HCT116 (cell line): ENCODE data around the gene LRRC1. TPM values are rescaled to one million over a fixed set of nuclear protein-coding genes. Genes with fewer than 3 reads are reported as not detected.

Experiments used
- ATAC-seq: fragments of 200-7000 bp; cut with Tn5 transposase; 2 replicates; pipeline ENCODE4 v1.9.1; 2020; ENCODE audit warnings: mild to moderate bottlenecking, moderate library complexity
- BruUV-seq: library from RNA; stranded (reverse); fragments of 400-500 nt; replicated peaks from 2 replicates; lab custom pipeline; 2021; lab: Mats Ljungman, UMichigan
- CTCF ChIA-PET: fragments of 300-600 bp; sonication (Branson Sonifier 250); formaldehyde crosslinking; loops from one replicate; lab custom pipeline; 2021; ENCODE audit warnings: antibody characterized with exemption; lab: Charles Lee
- POLR2A ChIA-PET: fragments of 300-600, 350-600 bp; sonication (Branson Sonifier 250); formaldehyde crosslinking; loops from one replicate; lab custom pipeline; 2021; ENCODE audit warnings: antibody characterized with exemption; lab: Charles Lee
- RAD21 ChIA-PET, 2 experiments: fragments of 300-600 bp; sonication (Branson Sonifier 250); formaldehyde crosslinking; loops; one replicate each; lab custom pipeline; 2023; ENCODE audit warnings: low total read pairs in 2 of 2; ENCODE audit not compliant: uncharacterized antibody in 2 of 2, unreplicated experiment in 2 of 2, low non-redundant PET in 1 of 2; lab: Charles Lee
- DNase-seq: peaks from one replicate; pipeline ENCODE4 v3.0.0-alpha.2; 2010; ENCODE audit warnings: low read depth, low spot score
- H2AFZ ChIP-seq: fragments of 200-600 bp; shearing (Covaris generic), sonication (generic); 2 replicates; pipeline ENCODE4 v1.6.1; 2017; ENCODE audit warnings: low read depth, mixed run types, mixed read lengths, antibody characterized with exemption, low read length; ENCODE audit not compliant: poor library complexity, severe bottlenecking
- H3K27ac ChIP-seq: 2 replicates; pipeline ENCODE4 v1.5.1; 2012; ENCODE audit warnings: low read depth, low read length
- H3K27me3 ChIP-seq: fragments of 200-600 bp; sonication (generic); 2 replicates; pipeline ENCODE4 v1.6.1; 2016; ENCODE audit warnings: mixed run types, low read length, mixed read lengths; ENCODE audit not compliant: insufficient read depth
- H3K36me3 ChIP-seq, 2 experiments: fragments of 200-500 bp in 1 of 2; fragments of 200-600 bp in 1 of 2; sonication (Bioruptor generic) in 1 of 2; sonication (generic) in 1 of 2; 2 replicates each; pipeline versions ENCODE4 v1.5.1 to v1.6.1; 2014 to 2016; ENCODE audit warnings: low read length in 2 of 2, inconsistent platforms in 1 of 2, mixed read lengths in 1 of 2, mixed run types in 1 of 2; ENCODE audit not compliant: insufficient read depth in 2 of 2, control insufficient read depth in 1 of 2
- H3K4me1 ChIP-seq, 2 experiments: fragments of 200-600 bp in 1 of 2; sonication (generic) in 1 of 2; 2 replicates each; pipeline versions ENCODE4 v1.5.1 to v1.6.1; 2012 to 2017; ENCODE audit warnings: low read length in 2 of 2, inconsistent platforms in 1 of 2, mild to moderate bottlenecking in 1 of 2, mixed read lengths in 1 of 2, mixed run types in 1 of 2, moderate library complexity in 1 of 2; ENCODE audit not compliant: insufficient read depth in 2 of 2, control insufficient read depth in 1 of 2
- H3K4me2 ChIP-seq: fragments of 200-600 bp; sonication (generic); 2 replicates; pipeline ENCODE4 v1.6.1; 2017; ENCODE audit warnings: mixed run types, low read length, mixed read lengths
- H3K4me3 ChIP-seq, 2 experiments: fragments of 200-600 bp in 1 of 2; sonication (generic) in 1 of 2; replicated peaks in 1 of 2; 2 replicates each; pipeline ENCODE4 v1.5.1; 2011 to 2016; ENCODE audit warnings: low read length in 2 of 2, control low read depth in 1 of 2, low read depth in 1 of 2, mild to moderate bottlenecking in 1 of 2, mixed read lengths in 1 of 2, mixed run types in 1 of 2
- H3K79me2 ChIP-seq: fragments of 200-600 bp; sonication (generic); 2 replicates; pipeline ENCODE4 v1.6.1; 2017; ENCODE audit warnings: mild to moderate bottlenecking, mixed run types, low read length, moderate library complexity, mixed read lengths; ENCODE audit not compliant: insufficient read depth
- H3K9ac ChIP-seq: fragments of 200-600 bp; sonication (generic); 2 replicates; pipeline ENCODE4 v1.6.1; 2016; ENCODE audit warnings: low read length, mixed read lengths
- H3K9me2 ChIP-seq: fragments of 200-600 bp; sonication (generic), shearing (Covaris generic); 2 replicates; pipeline ENCODE4 v1.6.1; 2017; ENCODE audit warnings: mixed run types, mild to moderate bottlenecking, moderate library complexity; ENCODE audit not compliant: insufficient read depth
- H3K9me3 ChIP-seq, 2 experiments: fragments of 200-500 bp in 1 of 2; fragments of 200-600 bp in 1 of 2; sonication (Bioruptor generic) in 1 of 2; sonication (generic) in 1 of 2; 2 replicates each; pipeline ENCODE4 v1.6.1; 2014 to 2017; ENCODE audit warnings: low read length in 2 of 2, mixed read lengths in 2 of 2, inconsistent platforms in 1 of 2, low read depth in 1 of 2, mild to moderate bottlenecking in 1 of 2, mixed run types in 1 of 2, moderate library complexity in 1 of 2; ENCODE audit not compliant: control insufficient read depth in 1 of 2, insufficient read depth in 1 of 2
- H4K20me1 ChIP-seq: fragments of 200-600 bp; sonication (generic), shearing (Covaris generic); 2 replicates; pipeline ENCODE4 v1.6.1; 2017; ENCODE audit warnings: mixed run types, mild to moderate bottlenecking, moderate library complexity; ENCODE audit not compliant: insufficient read depth
- CBX3 ChIP-seq: IDR thresholded peaks from 2 replicates; pipeline ENCODE4 v1.6.1; 2012; ENCODE audit warnings: low read depth
- EGR1 ChIP-seq: IDR thresholded peaks from 2 replicates; pipeline ENCODE4 v1.6.1; 2012; ENCODE audit warnings: low read depth
- EZH2phosphoT487 ChIP-seq: fragments of 200-600 bp; IDR thresholded peaks from 2 replicates; pipeline ENCODE4 v1.6.1; 2018; ENCODE audit warnings: antibody characterized with exemption, borderline replicate concordance
- FOSL1 ChIP-seq: IDR thresholded peaks from 2 replicates; pipeline ENCODE4 v1.6.1; 2012; ENCODE audit warnings: low read depth
- JUND ChIP-seq: IDR thresholded peaks from 2 replicates; pipeline ENCODE4 v1.6.1; 2012
- MAX ChIP-seq: IDR thresholded peaks from 2 replicates; pipeline ENCODE4 v1.6.1; 2012
- POLR2A ChIP-seq: IDR thresholded peaks from 2 replicates; pipeline ENCODE4 v1.7.0; 2011; ENCODE audit warnings: borderline replicate concordance; ENCODE audit not compliant: insufficient read depth, insufficient read length; ENCODE audit errors: extremely low read depth
- RAD21 ChIP-seq: IDR thresholded peaks from 2 replicates; pipeline ENCODE4 v1.6.1; 2012; ENCODE audit warnings: low read depth, mild to moderate bottlenecking
- SIN3A ChIP-seq: IDR thresholded peaks from 2 replicates; pipeline ENCODE4 v1.6.1; 2012; ENCODE audit warnings: low read depth
- SP1 ChIP-seq: IDR thresholded peaks from 2 replicates; pipeline ENCODE4 v1.6.1; 2012; ENCODE audit warnings: low read depth
- TCF7L2 ChIP-seq: IDR thresholded peaks from 2 replicates; pipeline ENCODE4 v1.7.0; 2011; ENCODE audit warnings: borderline replicate concordance, inconsistent platforms; ENCODE audit not compliant: insufficient read depth, insufficient read length; ENCODE audit errors: extremely low read depth
- ZBTB33 ChIP-seq: IDR thresholded peaks from 2 replicates; pipeline ENCODE4 v1.6.1; 2011; ENCODE audit warnings: mild to moderate bottlenecking, low read length, moderate library complexity; ENCODE audit not compliant: insufficient replicate concordance; ENCODE audit errors: extremely low read depth
- ZNF274 ChIP-seq: fragments of 200-500 bp; sonication (Bioruptor generic); IDR thresholded peaks from 2 replicates; pipeline ENCODE4 v1.6.1; 2014; ENCODE audit warnings: mild to moderate bottlenecking, low read depth, low read length, inconsistent platforms
- intact Hi-C: fragments of 100-400 bp; cut with micrococcal nuclease; formaldehyde crosslinking; loops from 2 replicates; pipeline ENCODE4 v1.10.0; 2022
- total RNA-seq: library from RNA; stranded (reverse); gene quantifications from one replicate; pipeline ENCODE4 v1.2.1, GENCODE V29; 2021; ENCODE audit not compliant: unreplicated experiment
- TF ChIP-seq, protein P1 (sequence below): IDR thresholded peaks from 2 replicates; pipeline ENCODE4 v1.6.1; 2012
- TF ChIP-seq, protein P2 (sequence below), 3 experiments: fragments of 200-600 bp in 1 of 3; sonication (generic) in 1 of 3; IDR thresholded peaks in 2 of 3; conservative IDR thresholded peaks in 1 of 3; 2 replicates each; pipeline ENCODE4 v1.5.1; 2012 to 2017; ENCODE audit warnings: low read depth in 2 of 3, low read length in 2 of 3, antibody characterized with exemption in 1 of 3, borderline replicate concordance in 1 of 3, control low read depth in 1 of 3, mild to moderate bottlenecking in 1 of 3, mixed read lengths in 1 of 3, mixed run types in 1 of 3, moderate library complexity in 1 of 3; ENCODE audit not compliant: insufficient read depth in 1 of 3

LRRC1 gene
- total RNA-seq, 1 experiment from 2014 or later, result 19.8 TPM

DNA sequence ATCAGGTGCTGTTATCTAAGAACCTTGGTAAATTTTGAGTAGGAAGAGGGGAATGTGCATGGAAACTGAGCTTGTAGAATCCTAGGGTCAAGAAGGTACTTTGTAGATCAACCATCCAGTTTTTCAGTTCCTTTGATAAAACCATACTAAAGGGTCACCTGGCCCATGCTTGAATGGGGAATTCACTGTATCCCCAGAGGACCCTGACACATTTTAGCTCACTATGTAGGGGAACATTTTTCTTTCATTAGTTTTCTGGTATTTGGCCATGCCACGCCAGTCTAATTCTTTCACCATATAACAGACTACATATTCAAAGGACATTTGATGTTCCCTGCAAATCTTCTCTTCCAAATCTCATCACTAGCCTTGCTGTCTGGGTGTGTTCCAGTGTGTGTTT is 29.9 kb downstream of the LRRC1 start:
- Histone ChIP-seq H4K20me1 (no peaks in the 10 kb centered on the region), H3K9ac (no peak overlapping the region), H3K9me2 (no peaks in the 10 kb centered on the region), H3K36me3 (no peaks in the 10 kb centered on the region), H3K4me3 (no peak overlapping the region), H3K4me1 (peaks cover 5 to 27% of the 10 kb centered on the region in 2 experiments; a peak in 3 of 4 replicates), H3K9me3 (no peaks in the 10 kb centered on the region), H3K27ac (no peak overlapping the region), H3K4me2 (no peak overlapping the region), H3K79me2 (peaks cover 82% of the 10 kb centered on the region), H3K27me3 (no peaks in the 10 kb centered on the region), H2AFZ (no peak overlapping the region)
- DNase-seq (no peak), ATAC-seq (no peak)
- CTCF ChIA-PET, result no interaction called here
- intact Hi-C loops, result no loop called here
- no TSS peak for BruUV-seq
- POLR2A ChIA-PET, result no interaction called here
- no peak for TF ChIP-seq CBX3
- TF ChIP-seq POLR2A, result no peak
- TF ChIP-seq MAX, result no peak
- no peak for TF ChIP-seq RAD21
- TF ChIP-seq FOSL1, result no peak
- TF ChIP-seq EGR1, result no peak
- no peak for TF ChIP-seq SP1
- TF ChIP-seq, protein P1, sequence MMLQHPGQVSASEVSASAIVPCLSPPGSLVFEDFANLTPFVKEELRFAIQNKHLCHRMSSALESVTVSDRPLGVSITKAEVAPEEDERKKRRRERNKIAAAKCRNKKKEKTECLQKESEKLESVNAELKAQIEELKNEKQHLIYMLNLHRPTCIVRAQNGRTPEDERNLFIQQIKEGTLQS, result no peak
- TF ChIP-seq JUND, result no peak
- no peak for TF ChIP-seq ZNF274
- TF ChIP-seq EZH2phosphoT487, result no peak
- no peak for TF ChIP-seq TCF7L2
- TF ChIP-seq, protein P2, sequence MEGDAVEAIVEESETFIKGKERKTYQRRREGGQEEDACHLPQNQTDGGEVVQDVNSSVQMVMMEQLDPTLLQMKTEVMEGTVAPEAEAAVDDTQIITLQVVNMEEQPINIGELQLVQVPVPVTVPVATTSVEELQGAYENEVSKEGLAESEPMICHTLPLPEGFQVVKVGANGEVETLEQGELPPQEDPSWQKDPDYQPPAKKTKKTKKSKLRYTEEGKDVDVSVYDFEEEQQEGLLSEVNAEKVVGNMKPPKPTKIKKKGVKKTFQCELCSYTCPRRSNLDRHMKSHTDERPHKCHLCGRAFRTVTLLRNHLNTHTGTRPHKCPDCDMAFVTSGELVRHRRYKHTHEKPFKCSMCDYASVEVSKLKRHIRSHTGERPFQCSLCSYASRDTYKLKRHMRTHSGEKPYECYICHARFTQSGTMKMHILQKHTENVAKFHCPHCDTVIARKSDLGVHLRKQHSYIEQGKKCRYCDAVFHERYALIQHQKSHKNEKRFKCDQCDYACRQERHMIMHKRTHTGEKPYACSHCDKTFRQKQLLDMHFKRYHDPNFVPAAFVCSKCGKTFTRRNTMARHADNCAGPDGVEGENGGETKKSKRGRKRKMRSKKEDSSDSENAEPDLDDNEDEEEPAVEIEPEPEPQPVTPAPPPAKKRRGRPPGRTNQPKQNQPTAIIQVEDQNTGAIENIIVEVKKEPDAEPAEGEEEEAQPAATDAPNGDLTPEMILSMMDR (IDR thresholded peaks at IDR 0.05 in 2 of 3, conservative IDR thresholded peaks at IDR 0.05 in 1 of 3; ENCODE audit: borderline replicate concordance in 1 of 3, insufficient read depth in 1 of 3, low read depth in 2 of 3, low read length in 2 of 3), result no peak
- TF ChIP-seq SIN3A, result no peak
- TF ChIP-seq ZBTB33, result no peak
- RAD21 ChIA-PET, result no interaction called here
